Spleen (tissue), 7 donors: ENCODE data around the gene SMIM3.

Experiments
- CTCF ChIP-seq, 11 experiments: fragments of 200-600 bp in 7 of 11; fragments of 450-650 bp in 4 of 11; sonication (generic) in 4 of 11; IDR thresholded peaks in 8 of 11; conservative IDR thresholded peaks in 3 of 11; 1 replicate in 7 of 11; 2 replicates in 4 of 11; pipeline versions ENCODE4 v1.4.0 to v1.8.0; 2016 to 2021; ENCODE audit warnings: antibody characterized with exemption in 11 of 11, inconsistent platforms in 4 of 11, mild to moderate bottlenecking in 1 of 11
- POLR2A ChIP-seq, 3 donors: fragments of 450-650 bp; IDR thresholded peaks; one replicate each; pipeline ENCODE4 v1.5.1; 2017; ENCODE audit warnings: antibody characterized with exemption in 3 of 3, mild to moderate bottlenecking in 1 of 3
- donor health status: DM: no; HTN: no; CAD: no; lungs with moderate emphysema.
- donor health status: DM: no; HTN: no; CAD: no.
- donor health status: DM: no; HTN: no; CAD: no.

GRCh38 chr5:150836703-150837102 lies 58.1 kb downstream of the SMIM3 start:
- no peak for TF ChIP-seq CTCF (IDR thresholded peaks at IDR 0.05 in 8 of 11, conservative IDR thresholded peaks at IDR 0.05 in 3 of 11)
- no peak for TF ChIP-seq POLR2A (IDR thresholded peaks at IDR 0.05)
